K562 (cell line): ENCODE results near the gene RAB3C. TPM values are rescaled to one million over a fixed set of nuclear protein-coding genes. Genes with fewer than 3 reads are reported as not detected.

ENCODE experiments used
- ATAC-seq: fragments of 200-7000 bp; cut with Tn5 transposase; 3 replicates; pipeline ENCODE4 v1.9.1; 2020; ENCODE audit warnings: moderate library complexity
- BruUV-seq: library from RNA; stranded (reverse); fragments of 400-500 nt; replicated peaks from 2 replicates; lab custom pipeline; 2021; lab: Mats Ljungman, UMichigan
- CTCF ChIA-PET: fragments of 300-600 bp; formaldehyde crosslinking; extraction: SDS; loops from one replicate; lab custom pipeline; 2021; ENCODE audit warnings: low intra/inter-chr PET ratio; lab: Yijun Ruan, JAX
- POLR2A ChIA-PET: fragments of 300-600, 350-650 bp; sonication (Branson Sonifier 250); formaldehyde crosslinking; extraction: SDS; loops from one replicate; lab custom pipeline; 2021; ENCODE audit warnings: antibody characterized with exemption, inconsistent platforms; lab: Yijun Ruan, JAX
- DNase-seq, 4 experiments: peaks; one replicate each; pipeline versions ENCODE4 v3.0.0 to v3.0.0-alpha.2; 2011 to 2018; ENCODE audit warnings: low spot score in 3 of 4, mixed read lengths in 3 of 4; ENCODE audit errors: extremely low read depth in 1 of 4
- FAIRE-seq: peaks from 2 replicates; lab custom pipeline; 2011; peaks lifted over from hg19 to GRCh38; lab: Jason Lieb, UNC
- H2AFZ ChIP-seq: 2 replicates; pipeline ENCODE4 v1.6.0; 2011; ENCODE audit warnings: low read depth, low read length, control low read depth, inconsistent platforms
- H3K27ac ChIP-seq: fragments of 200-600 bp; 3 replicates; pipeline ENCODE4 v1.8.0; 2011; ENCODE audit warnings: low read depth, mild to moderate bottlenecking, control low read depth, inconsistent platforms, low read length, moderate library complexity, mixed read lengths; ENCODE audit errors: extremely low read depth
- H3K27me3 ChIP-seq, 2 experiments: fragments of 300-600 bp in 1 of 2; 2 replicates in 1 of 2; 3 replicates in 1 of 2; pipeline versions ENCODE4 v1.6.0 to v1.8.0; 2011; ENCODE audit warnings: inconsistent platforms in 2 of 2, low read length in 2 of 2, mild to moderate bottlenecking in 1 of 2, mixed read lengths in 1 of 2, moderate library complexity in 1 of 2; ENCODE audit not compliant: control insufficient read depth in 2 of 2, insufficient read depth in 2 of 2
- H3K36me3 ChIP-seq: fragments of 300-600 bp; 3 replicates; pipeline ENCODE4 v1.8.0; 2011; ENCODE audit warnings: mild to moderate bottlenecking, low read length, inconsistent platforms; ENCODE audit not compliant: control insufficient read depth, insufficient read depth
- H3K4me1 ChIP-seq, 2 experiments: fragments of 200-600 bp in 1 of 2; replicated peaks in 1 of 2; 2 replicates in 1 of 2; 3 replicates in 1 of 2; pipeline versions ENCODE4 v1.5.1 to v1.8.0; 2011; ENCODE audit warnings: inconsistent platforms in 2 of 2, low read length in 2 of 2, mild to moderate bottlenecking in 1 of 2, mixed read lengths in 1 of 2, moderate library complexity in 1 of 2; ENCODE audit not compliant: control insufficient read depth in 2 of 2, insufficient read depth in 2 of 2
- H3K4me2 ChIP-seq: 2 replicates; pipeline ENCODE4 v1.6.1; 2011; ENCODE audit warnings: low read length, control low read depth, inconsistent platforms, mixed read lengths; ENCODE audit not compliant: insufficient read depth
- H3K4me3 ChIP-seq: fragments of 200-600 bp; sonication (generic), shearing (Covaris generic); 2 replicates; pipeline ENCODE4 v1.5.1; 2016; ENCODE audit warnings: control low read depth, inconsistent platforms
- H3K79me2 ChIP-seq: fragments of 200-600 bp; 3 replicates; pipeline ENCODE4 v1.8.0; 2011; ENCODE audit warnings: low read length, inconsistent platforms; ENCODE audit not compliant: control insufficient read depth, insufficient read depth
- H3K9ac ChIP-seq, 2 experiments: 2 replicates each; pipeline versions ENCODE4 v1.6.0 to v1.6.1; 2011; ENCODE audit warnings: low read depth in 2 of 2, low read length in 2 of 2, control low read depth in 1 of 2, inconsistent platforms in 1 of 2, mild to moderate bottlenecking in 1 of 2, mixed read lengths in 1 of 2; ENCODE audit not compliant: insufficient read depth in 1 of 2
- H3K9me1 ChIP-seq: one replicate; pipeline ENCODE4 v1.6.0; 2011; ENCODE audit warnings: inconsistent platforms, mild to moderate bottlenecking, low read length, moderate library complexity; ENCODE audit not compliant: control insufficient read depth, insufficient read depth
- H3K9me3 ChIP-seq: replicated peaks from 2 replicates; pipeline ENCODE4 v1.5.1; 2011; ENCODE audit warnings: low read depth, low read length, inconsistent platforms; ENCODE audit not compliant: control insufficient read depth, insufficient read depth
- H4K20me1 ChIP-seq: replicated peaks from 2 replicates; pipeline ENCODE4 v1.6.1; 2011; ENCODE audit warnings: low read length, inconsistent platforms, mixed read lengths; ENCODE audit not compliant: control insufficient read depth, insufficient read depth
- RBM17 ChIP-seq: fragments of 200-400 bp; formaldehyde crosslinking; IDR thresholded peaks from 2 replicates; pipeline ENCODE4 v1.6.1; 2017; ENCODE audit warnings: low read depth, mild to moderate bottlenecking, low read length, borderline replicate concordance
- TAF7 ChIP-seq: fragments of 450-650 bp; IDR thresholded peaks from 2 replicates; pipeline ENCODE4 v1.6.1; 2016; ENCODE audit warnings: missing genetic modification characterization, missing compliant biosample characterization
- ZNF146 ChIP-seq: IDR thresholded peaks from one replicate; pipeline ENCODE4 v1.6.1; 2018; ENCODE audit warnings: missing compliant biosample characterization; ENCODE audit not compliant: unreplicated experiment
- ZNF764 ChIP-seq: fragments of 250-450 bp; sonication (Bioruptor Pico); IDR thresholded peaks from 2 replicates; pipeline ENCODE4 v1.4.0; 2020; ENCODE audit warnings: low read depth, mild to moderate bottlenecking, moderate library complexity
- in situ Hi-C: fragments of 300-500 bp; cut with MboI; formaldehyde crosslinking; loops from 4 replicates; pipeline ENCODE4 v1.15.0; 2018; ENCODE audit warnings: inconsistent platforms, mixed read lengths
- intact Hi-C: fragments of 100-400 bp; cut with micrococcal nuclease; formaldehyde crosslinking; loops from 2 replicates; pipeline ENCODE4 v1.14.2; 2022
- polyA plus RNA-seq, 8 experiments: library from polyadenylated mRNA; depleted of rRNA in 4 of 8; stranded (reverse) in 5 of 8; unstranded in 3 of 8; fragments of >200 nt; fragmentation: Nextera tagmentation in 2 of 8; fragmentation: Illumina TruSeq in 1 of 8; extraction: Ambion mirVana in 2 of 8; extraction: Trizol in 1 of 8; gene quantifications; 2 replicates each; pipeline versions ENCODE4 v1.2.1 to v1.2.3, GENCODE V29; 2011 to 2014; ENCODE audit warnings: inconsistent platforms in 1 of 8, missing spikeins in 1 of 8
- total RNA-seq, 7 experiments: library from RNA; depleted of rRNA in 6 of 7; stranded (reverse); fragments of >200 nt in 6 of 7; fragmentation: Illumina TruSeq in 2 of 7; extraction: Trizol in 2 of 7; gene quantifications; 2 replicates each; pipeline versions ENCODE4 v1.2.1 to v1.2.3, GENCODE V29; 2011 to 2021; ENCODE audit warnings: low replicate concordance in 1 of 7
- TF ChIP-seq, protein P1 (sequence below): fragments of 250-450 bp; sonication (Bioruptor Pico); IDR thresholded peaks from 2 replicates; pipeline ENCODE4 v1.8.0; 2022; ENCODE audit warnings: moderate library complexity, mild to moderate bottlenecking, inconsistent platforms
- TF ChIP-seq, protein P2 (sequence below): fragments of 450-650 bp; IDR thresholded peaks from 2 replicates; pipeline ENCODE4 v1.7.1; 2018; ENCODE audit warnings: mild to moderate bottlenecking, low read depth; ENCODE audit not compliant: partially characterized antibody

Gene RAB3C
- total and polyA plus RNA-seq, 9 of the 15 experiments (the other 6 are each of a cell fraction or from before 2014, with no cell fraction given), result not detected

DNA sequence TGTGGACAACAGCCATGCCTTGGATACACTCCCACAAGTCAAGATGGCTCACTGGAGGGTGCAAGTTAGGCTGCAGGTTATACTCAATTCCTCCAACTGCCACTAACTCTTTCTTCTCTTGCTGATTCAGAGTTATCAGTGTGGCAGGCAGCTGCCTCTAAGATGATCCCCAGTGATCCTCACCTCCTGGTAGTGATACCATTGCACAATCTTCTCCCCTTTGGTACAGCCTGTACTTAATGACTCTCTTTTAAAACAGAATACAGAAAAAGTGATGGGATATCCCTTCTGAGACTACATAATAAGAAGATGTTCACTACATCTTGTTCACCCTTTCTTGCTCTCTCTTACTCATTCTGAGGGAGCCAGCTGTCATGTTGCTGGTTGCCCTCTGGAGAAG lies 323.1 kb downstream of the RAB3C start:
- BruUV-seq, result no TSS peak
- Histone ChIP-seq H3K79me2 (no peaks in the 10 kb centered on the region), H2AFZ (no peak overlapping the region), H3K4me1 (no peaks in the 10 kb centered on the region), H3K9ac (no peak overlapping the region), H3K4me2 (no peak overlapping the region), H3K9me3 (no peaks in the 10 kb centered on the region), H3K9me1 (no peaks in the 10 kb centered on the region), H3K27me3 (no peaks in the 10 kb centered on the region), H3K27ac (no peak overlapping the region), H3K4me3 (no peak overlapping the region), H4K20me1 (no peaks in the 10 kb centered on the region), H3K36me3 (no peaks in the 10 kb centered on the region)
- ChIA-PET CTCF (no interaction called here), POLR2A (interaction anchor here (0.9 kb wide), 1 partner anchor 9 kb away, joined by 3 read pairs; no protein-coding TSS in a partner anchor)
- no peak for ATAC-seq
- FAIRE-seq, result no peak
- TF ChIP-seq RBM17 (no peak), TAF7 (tag) (no peak), ZNF146 (no peak), ZNF764 (CRISPR knock-in tag) (no peak)
- TF ChIP-seq, protein P1, sequence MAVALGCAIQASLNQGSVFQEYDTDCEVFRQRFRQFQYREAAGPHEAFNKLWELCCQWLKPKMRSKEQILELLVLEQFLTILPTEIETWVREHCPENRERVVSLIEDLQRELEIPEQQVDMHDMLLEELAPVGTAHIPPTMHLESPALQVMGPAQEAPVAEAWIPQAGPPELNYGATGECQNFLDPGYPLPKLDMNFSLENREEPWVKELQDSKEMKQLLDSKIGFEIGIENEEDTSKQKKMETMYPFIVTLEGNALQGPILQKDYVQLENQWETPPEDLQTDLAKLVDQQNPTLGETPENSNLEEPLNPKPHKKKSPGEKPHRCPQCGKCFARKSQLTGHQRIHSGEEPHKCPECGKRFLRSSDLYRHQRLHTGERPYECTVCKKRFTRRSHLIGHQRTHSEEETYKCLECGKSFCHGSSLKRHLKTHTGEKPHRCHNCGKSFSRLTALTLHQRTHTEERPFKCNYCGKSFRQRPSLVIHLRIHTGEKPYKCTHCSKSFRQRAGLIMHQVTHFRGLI, result no peak
- TF ChIP-seq, protein P2, sequence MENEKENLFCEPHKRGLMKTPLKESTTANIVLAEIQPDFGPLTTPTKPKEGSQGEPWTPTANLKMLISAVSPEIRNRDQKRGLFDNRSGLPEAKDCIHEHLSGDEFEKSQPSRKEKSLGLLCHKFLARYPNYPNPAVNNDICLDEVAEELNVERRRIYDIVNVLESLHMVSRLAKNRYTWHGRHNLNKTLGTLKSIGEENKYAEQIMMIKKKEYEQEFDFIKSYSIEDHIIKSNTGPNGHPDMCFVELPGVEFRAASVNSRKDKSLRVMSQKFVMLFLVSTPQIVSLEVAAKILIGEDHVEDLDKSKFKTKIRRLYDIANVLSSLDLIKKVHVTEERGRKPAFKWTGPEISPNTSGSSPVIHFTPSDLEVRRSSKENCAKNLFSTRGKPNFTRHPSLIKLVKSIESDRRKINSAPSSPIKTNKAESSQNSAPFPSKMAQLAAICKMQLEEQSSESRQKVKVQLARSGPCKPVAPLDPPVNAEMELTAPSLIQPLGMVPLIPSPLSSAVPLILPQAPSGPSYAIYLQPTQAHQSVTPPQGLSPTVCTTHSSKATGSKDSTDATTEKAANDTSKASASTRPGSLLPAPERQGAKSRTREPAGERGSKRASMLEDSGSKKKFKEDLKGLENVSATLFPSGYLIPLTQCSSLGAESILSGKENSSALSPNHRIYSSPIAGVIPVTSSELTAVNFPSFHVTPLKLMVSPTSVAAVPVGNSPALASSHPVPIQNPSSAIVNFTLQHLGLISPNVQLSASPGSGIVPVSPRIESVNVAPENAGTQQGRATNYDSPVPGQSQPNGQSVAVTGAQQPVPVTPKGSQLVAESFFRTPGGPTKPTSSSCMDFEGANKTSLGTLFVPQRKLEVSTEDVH, result no peak
- intact Hi-C loops (no loop called here), in situ Hi-C loops (no loop called here)
- no peak for DNase-seq

Other genes with a start within 250 kb of the RAB3C start
- not detected in 2 replicates for gene PLK2, start 123.0 kb upstream of the RAB3C start, total RNA-seq (2014; rRNA removed)
- gene PLK2, start 123.0 kb upstream of the RAB3C start, total RNA-seq (2014; rRNA removed; fragmentation: Illumina TruSeq; extraction: Trizol), result not detected in 2 replicates
- gene PLK2, start 123.0 kb upstream of the RAB3C start, total RNA-seq (2015; rRNA removed; fragmentation: Illumina TruSeq; extraction: Trizol), result not detected in 2 replicates
- 0.54 and 0.58 TPM in 2 replicates for gene PLK2, start 123.0 kb upstream of the RAB3C start, total RNA-seq (2021)
- gene PLK2, start 123.0 kb upstream of the RAB3C start, polyA plus RNA-seq (2011; rRNA removed), result not detected in 2 replicates
- not detected in 2 replicates for gene PLK2, start 123.0 kb upstream of the RAB3C start, polyA plus RNA-seq (2014; fragmentation: Illumina TruSeq; extraction: Trizol)
- not detected for gene PLK2, start 123.0 kb upstream of the RAB3C start, polyA plus RNA-seq (2014; fragmentation: Nextera tagmentation; extraction: Ambion mirVana)
- not detected in 2 replicates for gene PLK2, start 123.0 kb upstream of the RAB3C start, polyA plus RNA-seq (2014; rRNA removed)
- not detected in 2 replicates for gene GAPT, start 91.6 kb upstream of the RAB3C start, total RNA-seq (2014; rRNA removed)
- not detected in 2 replicates for gene GAPT, start 91.6 kb upstream of the RAB3C start, total RNA-seq (2014; rRNA removed; fragmentation: Illumina TruSeq; extraction: Trizol)
- not detected in 2 replicates for gene GAPT, start 91.6 kb upstream of the RAB3C start, total RNA-seq (2015; rRNA removed; fragmentation: Illumina TruSeq; extraction: Trizol)
- not detected in 2 replicates for gene GAPT, start 91.6 kb upstream of the RAB3C start, total RNA-seq (2021)
- not detected in 2 replicates for gene GAPT, start 91.6 kb upstream of the RAB3C start, polyA plus RNA-seq (2011; rRNA removed)
- gene GAPT, start 91.6 kb upstream of the RAB3C start, polyA plus RNA-seq (2014; fragmentation: Illumina TruSeq; extraction: Trizol), result not detected in 2 replicates
- gene GAPT, start 91.6 kb upstream of the RAB3C start, polyA plus RNA-seq (2014; fragmentation: Nextera tagmentation; extraction: Ambion mirVana), result not detected
- gene GAPT, start 91.6 kb upstream of the RAB3C start, polyA plus RNA-seq (2014; rRNA removed), result not detected in 2 replicates